HepG2 (cell line): ENCODE data around the gene JPH2. TPM values are rescaled to one million over a fixed set of nuclear protein-coding genes. Genes with fewer than 3 reads are reported as not detected.

Experiments
- ARID4A ChIP-seq: sonication (generic); formaldehyde crosslinking; IDR thresholded peaks from 2 replicates; pipeline ENCODE4 v1.5.0; 2020; ENCODE audit warnings: mild to moderate bottlenecking, missing genetic modification reagents, borderline replicate concordance
- ATF3 ChIP-seq: sonication (generic); formaldehyde crosslinking; IDR thresholded peaks from 2 replicates; pipeline ENCODE4 v1.4.0; 2020; ENCODE audit warnings: missing genetic modification reagents
- ESRRA ChIP-seq: sonication (generic); formaldehyde crosslinking; IDR thresholded peaks from 2 replicates; pipeline ENCODE4 v1.5.1; 2020; ENCODE audit warnings: mild to moderate bottlenecking, low read depth, missing genetic modification reagents
- FOXA3 ChIP-seq: IDR thresholded peaks from 2 replicates; pipeline ENCODE4 v1.6.1; 2016; ENCODE audit warnings: missing genetic modification reagents, missing compliant biosample characterization
- MAFK ChIP-seq, 2 experiments: IDR thresholded peaks in 1 of 2; conservative IDR thresholded peaks in 1 of 2; 2 replicates each; pipeline ENCODE4 v1.6.1; 2011; ENCODE audit warnings: improper control_type of control experiment in 2 of 2, low read length in 2 of 2
- MBD4 ChIP-seq: IDR thresholded peaks from 2 replicates; pipeline ENCODE4 v1.6.1; 2012; ENCODE audit warnings: low read length, inconsistent platforms, borderline replicate concordance
- MNT ChIP-seq: fragments of 450-650 bp; IDR thresholded peaks from 2 replicates; pipeline ENCODE4 v1.6.1; 2016
- PAX8 ChIP-seq: sonication (generic); formaldehyde crosslinking; IDR thresholded peaks from 2 replicates; pipeline ENCODE4 v1.8.0; 2022; ENCODE audit warnings: mild to moderate bottlenecking, missing genetic modification reagents, borderline replicate concordance
- REL ChIP-seq: sonication (generic); formaldehyde crosslinking; conservative IDR thresholded peaks from 2 replicates; pipeline ENCODE4 v1.8.0; 2022; ENCODE audit warnings: mild to moderate bottlenecking, missing genetic modification reagents, moderate library complexity
- SMYD3 ChIP-seq: sonication (generic); formaldehyde crosslinking; IDR thresholded peaks from 2 replicates; pipeline ENCODE4 v1.8.1; 2023; ENCODE audit warnings: mild to moderate bottlenecking, missing genetic modification reagents
- STAG1 ChIP-seq: sonication (generic); formaldehyde crosslinking; IDR thresholded peaks from 2 replicates; pipeline ENCODE4 v1.4.0; 2020; ENCODE audit warnings: missing genetic modification reagents
- TMF1 ChIP-seq: sonication (generic); formaldehyde crosslinking; IDR thresholded peaks from 2 replicates; pipeline ENCODE4 v1.8.1; 2022; ENCODE audit warnings: low read depth, missing genetic modification reagents
- ZFP82 ChIP-seq: sonication (generic); formaldehyde crosslinking; IDR thresholded peaks from 2 replicates; pipeline ENCODE4 v1.5.1; 2020; ENCODE audit warnings: mild to moderate bottlenecking, missing genetic modification reagents, borderline replicate concordance
- ZMYM2 ChIP-seq: sonication (generic); formaldehyde crosslinking; IDR thresholded peaks from 2 replicates; pipeline ENCODE4 v1.8.0; 2022; ENCODE audit warnings: mild to moderate bottlenecking, missing genetic modification reagents
- ZNF10 ChIP-seq: sonication (generic); formaldehyde crosslinking; IDR thresholded peaks from 2 replicates; pipeline ENCODE4 v1.4.0; 2020; ENCODE audit warnings: mild to moderate bottlenecking, low read depth, missing genetic modification reagents, borderline replicate concordance
- ZNF337 ChIP-seq: sonication (generic); formaldehyde crosslinking; IDR thresholded peaks from 2 replicates; pipeline ENCODE4 v1.5.1; 2020; ENCODE audit warnings: missing genetic modification reagents, low read depth, mild to moderate bottlenecking, borderline replicate concordance
- ZNF382 ChIP-seq: sonication (generic); formaldehyde crosslinking; IDR thresholded peaks from 2 replicates; pipeline ENCODE4 v1.5.0; 2020; ENCODE audit warnings: missing genetic modification reagents, mild to moderate bottlenecking, borderline replicate concordance
- polyA plus RNA-seq, 8 experiments: library from polyadenylated mRNA; depleted of rRNA in 3 of 8; stranded (reverse) in 7 of 8; unstranded in 1 of 8; fragments of >200 nt; fragmentation: Illumina TruSeq in 4 of 8; extraction: Trizol in 4 of 8; gene quantifications; 2 replicates each; pipeline versions ENCODE4 v1.2.1 to v1.2.3, GENCODE V29; 2011 to 2016; ENCODE audit warnings: low read depth in 4 of 8, missing spikeins in 1 of 8, mixed read lengths in 1 of 8; ENCODE audit not compliant: insufficient read depth in 1 of 8
- total RNA-seq, 5 experiments: library from RNA; depleted of rRNA; stranded (reverse); fragments of >200 nt; fragmentation: Illumina TruSeq; extraction: Trizol; gene quantifications; 2 replicates each; pipeline ENCODE4 v1.2.3, GENCODE V29; 2016; ENCODE audit warnings: low read depth in 1 of 5
- TF ChIP-seq, protein P1 (sequence below): sonication (generic); formaldehyde crosslinking; IDR thresholded peaks from 2 replicates; pipeline ENCODE4 v1.5.1; 2020; ENCODE audit warnings: mild to moderate bottlenecking, missing genetic modification reagents, borderline replicate concordance
- TF ChIP-seq, protein P2 (sequence below): sonication (generic); formaldehyde crosslinking; IDR thresholded peaks from 2 replicates; pipeline ENCODE4 v1.4.0; 2020; ENCODE audit warnings: missing genetic modification reagents
- TF ChIP-seq, protein P3 (sequence below): IDR thresholded peaks from 2 replicates; pipeline ENCODE4 v1.6.1; 2016; ENCODE audit warnings: control low read depth

JPH2 gene
- total and polyA plus RNA-seq, 2 of the 13 experiments (the other 11 are each of a cell fraction or from before 2014, with no cell fraction given), result 0.42 TPM; not detected in 1

GRCh38 chr20:44215125-44215524 lies 28.1 kb upstream of the JPH2 start (continued):
- TF ChIP-seq, protein P1, sequence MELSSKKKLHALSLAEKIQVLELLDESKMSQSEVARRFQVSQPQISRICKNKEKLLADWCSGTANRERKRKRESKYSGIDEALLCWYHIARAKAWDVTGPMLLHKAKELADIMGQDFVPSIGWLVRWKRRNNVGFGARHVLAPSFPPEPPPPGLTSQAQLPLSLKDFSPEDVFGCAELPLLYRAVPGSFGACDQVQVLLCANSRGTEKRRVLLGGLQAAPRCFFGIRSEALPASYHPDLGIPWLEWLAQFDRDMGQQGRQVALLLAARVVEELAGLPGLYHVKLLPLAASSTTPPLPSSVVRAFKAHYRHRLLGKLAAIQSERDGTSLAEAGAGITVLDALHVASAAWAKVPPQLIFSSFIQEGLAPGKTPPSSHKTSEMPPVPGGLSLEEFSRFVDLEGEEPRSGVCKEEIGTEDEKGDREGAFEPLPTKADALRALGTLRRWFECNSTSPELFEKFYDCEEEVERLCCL (CRISPR knock-in tag), result no peak
- TF ChIP-seq ZNF10 (CRISPR knock-in tag), result no peak
- TF ChIP-seq MBD4, result no peak
- no peak for TF ChIP-seq ZFP82 (CRISPR knock-in tag)
- no peak for TF ChIP-seq MNT
- TF ChIP-seq PAX8 (CRISPR knock-in tag), result no peak
- no peak for TF ChIP-seq ZNF382 (CRISPR knock-in tag)
- TF ChIP-seq FOXA3 (CRISPR knock-in tag), result no peak; the same call in 1 of the 2 replicates
- TF ChIP-seq MAFK (conservative IDR thresholded peaks at IDR 0.05 in 1 of 2, IDR thresholded peaks at IDR 0.05 in 1 of 2; ENCODE audit: low read length in 2 of 2), result no peak
- no peak for TF ChIP-seq ZMYM2 (CRISPR knock-in tag)
- TF ChIP-seq, protein P2, sequence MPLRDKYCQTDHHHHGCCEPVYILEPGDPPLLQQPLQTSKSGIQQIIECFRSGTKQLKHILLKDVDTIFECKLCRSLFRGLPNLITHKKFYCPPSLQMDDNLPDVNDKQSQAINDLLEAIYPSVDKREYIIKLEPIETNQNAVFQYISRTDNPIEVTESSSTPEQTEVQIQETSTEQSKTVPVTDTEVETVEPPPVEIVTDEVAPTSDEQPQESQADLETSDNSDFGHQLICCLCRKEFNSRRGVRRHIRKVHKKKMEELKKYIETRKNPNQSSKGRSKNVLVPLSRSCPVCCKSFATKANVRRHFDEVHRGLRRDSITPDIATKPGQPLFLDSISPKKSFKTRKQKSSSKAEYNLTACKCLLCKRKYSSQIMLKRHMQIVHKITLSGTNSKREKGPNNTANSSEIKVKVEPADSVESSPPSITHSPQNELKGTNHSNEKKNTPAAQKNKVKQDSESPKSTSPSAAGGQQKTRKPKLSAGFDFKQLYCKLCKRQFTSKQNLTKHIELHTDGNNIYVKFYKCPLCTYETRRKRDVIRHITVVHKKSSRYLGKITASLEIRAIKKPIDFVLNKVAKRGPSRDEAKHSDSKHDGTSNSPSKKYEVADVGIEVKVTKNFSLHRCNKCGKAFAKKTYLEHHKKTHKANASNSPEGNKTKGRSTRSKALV, result no peak
- TF ChIP-seq REL (CRISPR knock-in tag), result no peak
- 0 out of 2 replicates have a peak, but pooled peaks have one; percentile 22 for TF ChIP-seq TMF1 (CRISPR knock-in tag)
- TF ChIP-seq ESRRA (CRISPR knock-in tag), result no peak
- TF ChIP-seq ATF3, result no peak
- TF ChIP-seq STAG1 (CRISPR knock-in tag), result peak; percentile 99
- TF ChIP-seq, protein P3, sequence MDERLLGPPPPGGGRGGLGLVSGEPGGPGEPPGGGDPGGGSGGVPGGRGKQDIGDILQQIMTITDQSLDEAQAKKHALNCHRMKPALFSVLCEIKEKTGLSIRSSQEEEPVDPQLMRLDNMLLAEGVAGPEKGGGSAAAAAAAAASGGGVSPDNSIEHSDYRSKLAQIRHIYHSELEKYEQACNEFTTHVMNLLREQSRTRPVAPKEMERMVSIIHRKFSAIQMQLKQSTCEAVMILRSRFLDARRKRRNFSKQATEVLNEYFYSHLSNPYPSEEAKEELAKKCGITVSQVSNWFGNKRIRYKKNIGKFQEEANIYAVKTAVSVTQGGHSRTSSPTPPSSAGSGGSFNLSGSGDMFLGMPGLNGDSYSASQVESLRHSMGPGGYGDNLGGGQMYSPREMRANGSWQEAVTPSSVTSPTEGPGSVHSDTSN, result no peak
- no peak for TF ChIP-seq ARID4A
- TF ChIP-seq ZNF337 (CRISPR knock-in tag), result no peak
- no peak for TF ChIP-seq SMYD3
